Measurements from ENCODE around the gene SNAI1. TPM values are rescaled to one million over a fixed set of nuclear protein-coding genes. Genes with fewer than 3 reads are reported as not detected.

The SNAI1 gene
- total RNA-seq, 1 experiment from 2014 or later, result 5.4 TPM

DNA sequence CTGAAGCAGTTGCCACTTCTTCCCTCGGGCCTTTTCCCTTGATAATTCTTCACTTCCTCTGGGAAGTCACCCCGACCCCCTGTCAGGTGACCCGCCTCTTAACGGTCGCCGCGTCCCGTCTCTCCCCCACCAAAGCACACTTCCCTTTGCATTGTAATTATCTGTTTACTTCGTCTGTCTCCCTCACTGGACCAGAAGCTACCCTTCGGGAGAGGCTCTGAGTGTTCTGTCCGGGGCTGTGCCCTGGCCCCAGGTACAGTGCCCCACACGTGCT is 771 bp upstream of the SNAI1 start:
- H3F3A ChIP-seq (ENCODE audit: low read length, unreplicated experiment), result no peaks in the 10 kb centered on the region
- no peak for ATAC-seq
- no TSS peak for BruUV-seq (replicated peaks)
- intact Hi-C loops (cut with micrococcal nuclease), result loop anchor here (5.0 kb wide), 1 partner anchor 185 kb away; no protein-coding TSS in a partner anchor
- no peaks in the 10 kb centered on the region for H3K36me3 ChIP-seq (ENCODE audit: low read depth, low read length)
- no peak for DNase-seq
- H3K27me3 ChIP-seq (ENCODE audit: low read length), result no peaks in the 10 kb centered on the region
- H3K79me2 ChIP-seq (ENCODE audit: low read length), result no peaks in the 10 kb centered on the region; the same call in 1 of the 2 replicates
- CTCF ChIA-PET, result interaction anchor here (0.7 kb wide), 1 partner anchor 89 kb away, joined by 3 read pairs; no protein-coding TSS in a partner anchor
- H3K9ac ChIP-seq (ENCODE audit: low read length), result peak overlapping the region; percentile 34; the same call in 1 of the 2 replicates
- no peak overlapping the region for H3K27ac ChIP-seq (ENCODE audit: low read length)
- H3K4me2 ChIP-seq (ENCODE audit: low read length), result peak overlapping the region; percentile 65
- peak overlapping the region; percentile 54 for H2AFZ ChIP-seq (ENCODE audit: low read length)
- H4K20me1 ChIP-seq (ENCODE audit: low read length), result no peaks in the 10 kb centered on the region
- H3K9me2 ChIP-seq (replicated peaks; ENCODE audit: low read length), result no peaks in the 10 kb centered on the region
- POLR2A ChIA-PET (ENCODE audit: unreplicated experiment), result no interaction called here
- TF ChIP-seq, protein P1, sequence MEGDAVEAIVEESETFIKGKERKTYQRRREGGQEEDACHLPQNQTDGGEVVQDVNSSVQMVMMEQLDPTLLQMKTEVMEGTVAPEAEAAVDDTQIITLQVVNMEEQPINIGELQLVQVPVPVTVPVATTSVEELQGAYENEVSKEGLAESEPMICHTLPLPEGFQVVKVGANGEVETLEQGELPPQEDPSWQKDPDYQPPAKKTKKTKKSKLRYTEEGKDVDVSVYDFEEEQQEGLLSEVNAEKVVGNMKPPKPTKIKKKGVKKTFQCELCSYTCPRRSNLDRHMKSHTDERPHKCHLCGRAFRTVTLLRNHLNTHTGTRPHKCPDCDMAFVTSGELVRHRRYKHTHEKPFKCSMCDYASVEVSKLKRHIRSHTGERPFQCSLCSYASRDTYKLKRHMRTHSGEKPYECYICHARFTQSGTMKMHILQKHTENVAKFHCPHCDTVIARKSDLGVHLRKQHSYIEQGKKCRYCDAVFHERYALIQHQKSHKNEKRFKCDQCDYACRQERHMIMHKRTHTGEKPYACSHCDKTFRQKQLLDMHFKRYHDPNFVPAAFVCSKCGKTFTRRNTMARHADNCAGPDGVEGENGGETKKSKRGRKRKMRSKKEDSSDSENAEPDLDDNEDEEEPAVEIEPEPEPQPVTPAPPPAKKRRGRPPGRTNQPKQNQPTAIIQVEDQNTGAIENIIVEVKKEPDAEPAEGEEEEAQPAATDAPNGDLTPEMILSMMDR (conservative IDR thresholded peaks at IDR 0.05; ENCODE audit: low read depth, low read length), result no peak
- TF ChIP-seq EZH2phosphoT487 (IDR thresholded peaks at IDR 0.05; ENCODE audit: borderline replicate concordance, low read length), result no peak
- TF ChIP-seq EZH2 (IDR thresholded peaks at IDR 0.05; ENCODE audit: low read length, unreplicated experiment), result no peak
- no peaks in the 10 kb centered on the region for H3K9me3 ChIP-seq (ENCODE audit: low read length)
- peaks cover 28% of the 10 kb centered on the region for H3K4me1 ChIP-seq (ENCODE audit: insufficient read depth, low read length)
- H3K4me3 ChIP-seq (ENCODE audit: low read length), result peak overlapping the region; percentile 59

DNA sequence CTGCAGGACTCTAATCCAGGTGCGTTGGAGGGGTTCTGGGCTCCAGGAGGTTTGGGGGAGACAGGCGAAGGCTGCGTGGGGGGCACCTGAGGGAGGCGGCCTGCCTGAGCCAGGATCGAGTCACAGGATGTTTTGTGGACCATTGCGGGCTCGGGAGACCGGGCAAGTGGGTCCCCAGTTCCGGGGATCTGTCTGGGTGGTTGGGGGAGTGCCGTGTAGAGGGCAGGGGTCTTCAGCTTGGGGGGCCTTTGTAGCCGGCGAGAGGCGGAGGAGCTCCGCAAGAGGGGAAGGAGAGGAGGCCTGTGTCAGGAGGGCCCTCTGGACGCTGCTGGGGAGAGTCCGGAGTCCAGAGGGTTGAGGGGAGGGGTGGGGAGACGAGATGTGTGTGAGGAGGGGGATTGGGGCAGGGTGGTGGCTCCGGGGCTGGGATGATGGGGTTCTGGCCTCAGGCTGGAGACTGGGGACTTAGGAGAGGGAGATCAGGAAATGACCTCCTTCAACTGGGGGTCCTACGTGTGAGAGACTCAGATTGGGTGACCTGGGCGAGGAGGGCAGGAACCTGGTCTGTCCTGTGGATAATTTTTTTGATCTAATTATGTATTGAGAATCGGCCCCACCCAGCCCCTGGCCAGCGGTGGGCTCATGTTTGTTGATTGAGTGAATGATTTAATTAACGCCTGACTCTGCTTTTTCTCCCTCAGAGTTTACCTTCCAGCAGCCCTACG is 505 bp downstream of the SNAI1 start:
- TF ChIP-seq EZH2phosphoT487 (IDR thresholded peaks at IDR 0.05; ENCODE audit: borderline replicate concordance, low read length), result no peak
- TF ChIP-seq, protein P1 (conservative IDR thresholded peaks at IDR 0.05; ENCODE audit: low read depth, low read length), result no peak
- TF ChIP-seq EZH2 (IDR thresholded peaks at IDR 0.05; ENCODE audit: low read length, unreplicated experiment), result no peak
- Histone ChIP-seq H3K36me3 (ENCODE audit: low read depth, low read length) (no peaks in the 10 kb centered on the region), H3K27ac (ENCODE audit: low read length) (no peak overlapping the region), H3K79me2 (ENCODE audit: low read length) (no peaks in the 10 kb centered on the region; the same call in 1 of the 2 replicates), H3K4me1 (ENCODE audit: insufficient read depth, low read length) (peaks cover 25% of the 10 kb centered on the region), H3K9ac (ENCODE audit: low read length) (peak overlapping the region; percentile 56), H3K4me3 (ENCODE audit: low read length) (peak overlapping the region; percentile 70), H3K9me2 (replicated peaks; ENCODE audit: low read length) (no peaks in the 10 kb centered on the region), H2AFZ (ENCODE audit: low read length) (no peak overlapping the region), H3K9me3 (ENCODE audit: low read length) (no peaks in the 10 kb centered on the region), H3K4me2 (ENCODE audit: low read length) (peak overlapping the region; percentile 92), H4K20me1 (ENCODE audit: low read length) (no peaks in the 10 kb centered on the region), H3F3A (ENCODE audit: low read length, unreplicated experiment) (no peaks in the 10 kb centered on the region), H3K27me3 (ENCODE audit: low read length) (no peaks in the 10 kb centered on the region)
- no TSS peak for BruUV-seq (replicated peaks)
- ChIA-PET POLR2A (ENCODE audit: unreplicated experiment) (no interaction called here), CTCF (no interaction called here)
- DNase-seq (no peak), ATAC-seq (no peak)
- intact Hi-C loops (cut with micrococcal nuclease), result loop anchor here (5.0 kb wide), 1 partner anchor 184 kb away; no protein-coding TSS in a partner anchor

DNA sequence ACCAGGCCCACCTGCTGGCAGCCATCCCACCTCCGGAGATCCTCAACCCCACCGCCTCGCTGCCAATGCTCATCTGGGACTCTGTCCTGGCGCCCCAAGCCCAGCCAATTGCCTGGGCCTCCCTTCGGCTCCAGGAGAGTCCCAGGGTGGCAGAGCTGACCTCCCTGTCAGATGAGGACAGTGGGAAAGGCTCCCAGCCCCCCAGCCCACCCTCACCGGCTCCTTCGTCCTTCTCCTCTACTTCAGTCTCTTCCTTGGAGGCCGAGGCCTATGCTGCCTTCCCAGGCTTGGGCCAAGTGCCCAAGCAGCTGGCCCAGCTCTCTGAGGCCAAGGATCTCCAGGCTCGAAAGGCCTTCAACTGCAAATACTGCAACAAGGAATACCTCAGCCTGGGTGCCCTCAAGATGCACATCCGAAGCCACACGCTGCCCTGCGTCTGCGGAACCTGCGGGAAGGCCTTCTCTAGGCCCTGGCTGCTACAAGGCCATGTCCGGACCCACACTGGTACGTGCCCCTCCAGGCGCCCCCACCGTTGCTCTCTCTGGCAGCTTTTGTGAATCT is 1.1 kb downstream of the SNAI1 start:
- Histone ChIP-seq H3F3A (ENCODE audit: low read length, unreplicated experiment) (no peaks in the 10 kb centered on the region), H4K20me1 (ENCODE audit: low read length) (no peaks in the 10 kb centered on the region), H3K9me3 (ENCODE audit: low read length) (no peaks in the 10 kb centered on the region), H3K9me2 (replicated peaks; ENCODE audit: low read length) (no peaks in the 10 kb centered on the region), H3K27ac (ENCODE audit: low read length) (no peak overlapping the region), H2AFZ (ENCODE audit: low read length) (no peak overlapping the region), H3K4me1 (ENCODE audit: insufficient read depth, low read length) (peaks cover 22% of the 10 kb centered on the region), H3K36me3 (ENCODE audit: low read depth, low read length) (no peaks in the 10 kb centered on the region), H3K79me2 (ENCODE audit: low read length) (no peaks in the 10 kb centered on the region; the same call in 1 of the 2 replicates), H3K27me3 (ENCODE audit: low read length) (no peaks in the 10 kb centered on the region), H3K9ac (ENCODE audit: low read length) (no peak overlapping the region), H3K4me3 (ENCODE audit: low read length) (peak overlapping the region; percentile 70), H3K4me2 (ENCODE audit: low read length) (peak overlapping the region; percentile 92)
- ATAC-seq (no peak), DNase-seq (no peak)
- TF ChIP-seq, protein P1 (conservative IDR thresholded peaks at IDR 0.05; ENCODE audit: low read depth, low read length), result no peak
- TF ChIP-seq EZH2 (IDR thresholded peaks at IDR 0.05; ENCODE audit: low read length, unreplicated experiment), result no peak
- TF ChIP-seq EZH2phosphoT487 (IDR thresholded peaks at IDR 0.05; ENCODE audit: borderline replicate concordance, low read length), result no peak
- CTCF ChIA-PET, result no interaction called here
- BruUV-seq (replicated peaks), result no TSS peak
- POLR2A ChIA-PET (ENCODE audit: unreplicated experiment), result no interaction called here
- intact Hi-C loops (cut with micrococcal nuclease), result loop anchor here (5.0 kb wide), 1 partner anchor 183 kb away; no protein-coding TSS in a partner anchor
